Smooth muscle cell (in vitro differentiated cells): Measurements from ENCODE around the gene DCST1. TPM values are rescaled to one million over a fixed set of nuclear protein-coding genes. Genes with fewer than 3 reads are reported as not detected.

Source experiments
- DNase-seq: peaks from one replicate; lab custom pipeline; 2025; ENCODE audit not compliant: unreplicated experiment; lab: John Stamatoyannopoulos, UW
- H2AFZ ChIP-seq: fragments of 200-600 bp; sonication (generic); 2 replicates; pipeline ENCODE4 v1.6.0; 2016; ENCODE audit warnings: antibody characterized with exemption, low read depth, mild to moderate bottlenecking
- H3F3A ChIP-seq: fragments of 200-600 bp; sonication (generic); 2 replicates; pipeline ENCODE4 v1.6.0; 2017; ENCODE audit warnings: antibody characterized with exemption, low read depth
- H3K27ac ChIP-seq: fragments of 200-600 bp; sonication (generic); 2 replicates; pipeline ENCODE4 v1.5.1; 2016; ENCODE audit warnings: low read depth, mild to moderate bottlenecking
- H3K27me3 ChIP-seq: fragments of 200-600 bp; sonication (generic); 2 replicates; pipeline ENCODE4 v1.6.1; 2016; ENCODE audit warnings: low read depth, mild to moderate bottlenecking
- H3K36me3 ChIP-seq: fragments of 200-600 bp; sonication (generic); 2 replicates; pipeline ENCODE4 v1.5.1; 2016; ENCODE audit warnings: low read depth
- H3K4me1 ChIP-seq: fragments of 200-600 bp; sonication (generic); 2 replicates; pipeline ENCODE4 v1.5.1; 2016; ENCODE audit warnings: low read depth
- H3K4me2 ChIP-seq: fragments of 200-600 bp; sonication (generic); 2 replicates; pipeline ENCODE4 v1.6.0; 2016; ENCODE audit warnings: mild to moderate bottlenecking
- H3K4me3 ChIP-seq: fragments of 200-600 bp; sonication (generic); 2 replicates; pipeline ENCODE4 v1.5.1; 2016; ENCODE audit warnings: mild to moderate bottlenecking
- H3K79me2 ChIP-seq: fragments of 200-600 bp; sonication (generic); 2 replicates; pipeline ENCODE4 v1.6.0; 2016; ENCODE audit warnings: low read depth, mild to moderate bottlenecking
- H3K9ac ChIP-seq: fragments of 200-600 bp; sonication (generic); 2 replicates; pipeline ENCODE4 v1.6.0; 2016; ENCODE audit warnings: low read depth
- H3K9me3 ChIP-seq: fragments of 200-600 bp; sonication (generic); replicated peaks from 2 replicates; pipeline ENCODE4 v1.5.1; 2016; ENCODE audit warnings: low read depth
- H4K20me1 ChIP-seq: fragments of 200-600 bp; sonication (generic); 2 replicates; pipeline ENCODE4 v1.6.0; 2016; ENCODE audit warnings: low read depth
- WGBS: methylation state at CpG from one replicate; pipeline ENCODE4 v1.1.7; 2016; ENCODE audit warnings: low lambda C conversion rate; 5-methylcytosine and 5-hydroxymethylcytosine counted together
- polyA plus RNA-seq: library from polyadenylated mRNA; unstranded; fragments of >200 nt; fragmentation: Nextera tagmentation; extraction: Ambion mirVana; gene quantifications from 2 replicates; pipeline ENCODE4 v1.2.1, GENCODE V29; 2016
- total RNA-seq: library from RNA; depleted of rRNA; stranded (reverse); fragments of >200 nt; gene quantifications from 2 replicates; pipeline ENCODE4 v1.2.3, GENCODE V29; 2014
- TF ChIP-seq, protein P1 (sequence below): fragments of 200-600 bp; sonication (generic); IDR thresholded peaks from 2 replicates; pipeline ENCODE4 v1.5.1; 2017; ENCODE audit warnings: borderline replicate concordance, mild to moderate bottlenecking, antibody characterized with exemption; ENCODE audit not compliant: insufficient read depth, poor library complexity, severe bottlenecking

The DCST1 gene
- total and polyA plus RNA-seq, 2 experiments from 2014 or later, result not detected

DNA sequence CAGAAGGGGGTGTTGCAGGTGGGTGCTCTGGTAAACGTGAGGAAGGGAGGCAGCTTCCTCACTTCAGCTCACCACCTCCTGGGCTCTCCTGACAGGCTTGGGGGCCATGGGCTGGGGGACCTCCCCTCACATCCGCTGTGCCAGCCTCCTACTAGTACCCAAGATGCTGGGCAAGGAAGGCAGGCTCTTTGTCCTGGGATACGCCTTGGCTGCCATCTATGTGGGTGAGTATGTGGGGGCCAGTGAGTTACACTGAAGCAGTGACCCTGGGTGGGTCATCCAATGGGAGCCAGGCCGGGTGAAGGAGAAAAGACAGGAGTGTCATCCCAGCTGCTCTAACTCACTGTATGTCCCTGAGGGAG, 5.7 kb downstream of the DCST1 start:
- Histone ChIP-seq H3K9ac (no peak overlapping the region), H3K79me2 (no peaks in the 10 kb centered on the region), H3K4me1 (no peaks in the 10 kb centered on the region), H3K4me3 (no peak overlapping the region), H4K20me1 (no peaks in the 10 kb centered on the region), H3K27me3 (no peaks in the 10 kb centered on the region), H2AFZ (no peak overlapping the region), H3K4me2 (no peak overlapping the region), H3F3A (no peaks in the 10 kb centered on the region), H3K27ac (no peak overlapping the region), H3K9me3 (no peaks in the 10 kb centered on the region), H3K36me3 (no peaks in the 10 kb centered on the region)
- 84% methylated on average over 4 of the region's 4 CpGs for WGBS
- no peak for DNase-seq
- TF ChIP-seq, protein P1, sequence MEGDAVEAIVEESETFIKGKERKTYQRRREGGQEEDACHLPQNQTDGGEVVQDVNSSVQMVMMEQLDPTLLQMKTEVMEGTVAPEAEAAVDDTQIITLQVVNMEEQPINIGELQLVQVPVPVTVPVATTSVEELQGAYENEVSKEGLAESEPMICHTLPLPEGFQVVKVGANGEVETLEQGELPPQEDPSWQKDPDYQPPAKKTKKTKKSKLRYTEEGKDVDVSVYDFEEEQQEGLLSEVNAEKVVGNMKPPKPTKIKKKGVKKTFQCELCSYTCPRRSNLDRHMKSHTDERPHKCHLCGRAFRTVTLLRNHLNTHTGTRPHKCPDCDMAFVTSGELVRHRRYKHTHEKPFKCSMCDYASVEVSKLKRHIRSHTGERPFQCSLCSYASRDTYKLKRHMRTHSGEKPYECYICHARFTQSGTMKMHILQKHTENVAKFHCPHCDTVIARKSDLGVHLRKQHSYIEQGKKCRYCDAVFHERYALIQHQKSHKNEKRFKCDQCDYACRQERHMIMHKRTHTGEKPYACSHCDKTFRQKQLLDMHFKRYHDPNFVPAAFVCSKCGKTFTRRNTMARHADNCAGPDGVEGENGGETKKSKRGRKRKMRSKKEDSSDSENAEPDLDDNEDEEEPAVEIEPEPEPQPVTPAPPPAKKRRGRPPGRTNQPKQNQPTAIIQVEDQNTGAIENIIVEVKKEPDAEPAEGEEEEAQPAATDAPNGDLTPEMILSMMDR, result no peak

- no peak overlapping the region for H3K4me2 ChIP-seq
- H3F3A ChIP-seq, result no peaks in the 10 kb centered on the region
- no peak overlapping the region for H3K9ac ChIP-seq
- H3K36me3 ChIP-seq, result no peaks in the 10 kb centered on the region
- no peak overlapping the region for H3K4me3 ChIP-seq
- peaks cover 3% of the 10 kb centered on the region for H3K4me1 ChIP-seq
- WGBS, result 88% methylated on average over 12 of the region's 14 CpGs
- no peak for DNase-seq
- H4K20me1 ChIP-seq, result no peaks in the 10 kb centered on the region
- no peaks in the 10 kb centered on the region for H3K9me3 ChIP-seq
- no peaks in the 10 kb centered on the region for H3K27me3 ChIP-seq
- no peaks in the 10 kb centered on the region for H3K79me2 ChIP-seq
- no peak overlapping the region for H3K27ac ChIP-seq
- H2AFZ ChIP-seq, result no peak overlapping the region
- TF ChIP-seq, protein P1, result no peak
Observed at GRCh38 chr1:155040358-155041093, 6.9 kb downstream of the DCST1 start.

DNA sequence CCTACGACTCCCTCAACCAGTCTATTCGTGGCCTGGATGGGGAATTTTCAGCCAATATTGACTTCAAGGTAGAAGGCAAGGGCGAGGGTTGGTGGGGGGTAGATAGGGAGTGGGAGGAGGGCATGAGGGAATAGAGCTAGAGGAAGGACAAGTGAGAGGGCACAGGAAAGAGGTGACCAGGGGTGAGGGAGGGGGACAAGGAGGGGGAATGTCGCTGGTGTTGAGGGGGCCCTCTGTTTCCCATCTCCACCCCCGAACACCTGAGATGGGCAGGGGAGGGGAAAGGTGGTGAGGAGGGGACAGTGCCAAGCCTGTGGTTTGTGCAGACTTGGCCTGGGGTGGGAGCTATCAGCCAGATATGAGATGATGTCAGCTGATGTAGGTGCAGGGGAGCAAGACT, 9.2 kb downstream of the DCST1 start:
- WGBS, result 80% methylated on average over 5 of the region's 5 CpGs
- H3K27ac ChIP-seq, result no peak overlapping the region

More for the DNA sequence above, 9.2 kb downstream of the DCST1 start:
- Histone ChIP-seq H3K27me3 (no peaks in the 10 kb centered on the region), H3K4me1 (peaks cover 3% of the 10 kb centered on the region), H3K4me3 (no peak overlapping the region), H3K79me2 (no peaks in the 10 kb centered on the region), H4K20me1 (no peaks in the 10 kb centered on the region), H3K36me3 (no peaks in the 10 kb centered on the region), H3K4me2 (no peak overlapping the region), H3K9me3 (no peaks in the 10 kb centered on the region), H3K9ac (no peak overlapping the region), H3F3A (no peaks in the 10 kb centered on the region), H2AFZ (no peak overlapping the region)
- DNase-seq, result no peak
- TF ChIP-seq, protein P1, result no peak
